ENCODE measurements around the gene ZBTB46.

The ZBTB46 gene

GRCh38 chr20:63742381-63743024, 88.6 kb downstream of the ZBTB46 start:
- Mint-ChIP-seq H3K4me1 (ENCODE audit: low read depth) (peaks cover 5% of the 10 kb centered on the region), H3K9me3 (no peaks in the 10 kb centered on the region), H3K27ac (no peak overlapping the region), H3K4me3 (no peak overlapping the region), H3K36me3 (ENCODE audit: low read depth) (peaks cover 6% of the 10 kb centered on the region), H3K27me3 (no peaks in the 10 kb centered on the region)
- DNase-seq = no peak

- no peak overlapping the region for H3K4me3 Mint-ChIP-seq
- DNase-seq = no peak
- no peaks in the 10 kb centered on the region for H3K9me3 Mint-ChIP-seq
- H3K36me3 Mint-ChIP-seq (ENCODE audit: low read depth) = peaks cover 8% of the 10 kb centered on the region
- H3K4me1 Mint-ChIP-seq (ENCODE audit: low read depth) = peaks cover 9% of the 10 kb centered on the region
- no peaks in the 10 kb centered on the region for H3K27me3 Mint-ChIP-seq
- H3K27ac Mint-ChIP-seq = no peak overlapping the region
Measured at GRCh38 chr20:63741676-63742380, 89.2 kb downstream of the ZBTB46 start.

- no peak for DNase-seq
- Mint-ChIP-seq H3K27me3 (no peaks in the 10 kb centered on the region), H3K36me3 (ENCODE audit: low read depth) (peaks cover 12% of the 10 kb centered on the region), H3K27ac (no peak overlapping the region), H3K4me3 (no peak overlapping the region), H3K4me1 (ENCODE audit: low read depth) (peaks cover 14% of the 10 kb centered on the region), H3K9me3 (no peaks in the 10 kb centered on the region)
Measured at GRCh38 chr20:63741354-63741675, 89.7 kb downstream of the ZBTB46 start.

GRCh38 chr20:63740627-63741353, 90.3 kb downstream of the ZBTB46 start:
- H3K27ac Mint-ChIP-seq = no peak overlapping the region
- H3K4me3 Mint-ChIP-seq = peak overlapping the region; percentile 59
- H3K36me3 Mint-ChIP-seq (ENCODE audit: low read depth) = peaks cover 17% of the 10 kb centered on the region
- DNase-seq = peak; percentile 61
- peaks cover 19% of the 10 kb centered on the region for H3K4me1 Mint-ChIP-seq (ENCODE audit: low read depth)
- H3K9me3 Mint-ChIP-seq = no peaks in the 10 kb centered on the region
- H3K27me3 Mint-ChIP-seq = no peaks in the 10 kb centered on the region

GRCh38 chr20:63740070-63740626, 90.9 kb downstream of the ZBTB46 start:
- Mint-ChIP-seq H3K27me3 (no peaks in the 10 kb centered on the region), H3K36me3 (ENCODE audit: low read depth) (peaks cover 24% of the 10 kb centered on the region), H3K9me3 (no peaks in the 10 kb centered on the region), H3K4me1 (ENCODE audit: low read depth) (peaks cover 25% of the 10 kb centered on the region), H3K4me3 (peak overlapping the region; percentile 59), H3K27ac (no peak overlapping the region)
- peak; percentile 69 for DNase-seq

GRCh38 chr20:63739130-63740069, 91.7 kb downstream of the ZBTB46 start, which contains the start of gene SLC2A4RG:
Gene SLC2A4RG, plus strand, starts transcription at chr20:63739776. Its CDS starts 137 bp downstream, at chr20:63739913.
- Mint-ChIP-seq H3K36me3 (ENCODE audit: low read depth) (peaks cover 28% of the 10 kb centered on the region), H3K9me3 (no peaks in the 10 kb centered on the region), H3K4me3 (peak within 1 kb of the TSS; percentile 59), H3K27ac (no peak within 1 kb of the TSS), H3K27me3 (no peaks in the 10 kb centered on the region), H3K4me1 (ENCODE audit: low read depth) (peaks cover 25% of the 10 kb centered on the region)
- DNase-seq = peak; percentile 75

- Mint-ChIP-seq H3K27me3 (no peaks in the 10 kb centered on the region), H3K9me3 (no peaks in the 10 kb centered on the region), H3K4me1 (ENCODE audit: low read depth) (peaks cover 29% of the 10 kb centered on the region), H3K27ac (no peak overlapping the region), H3K4me3 (peak overlapping the region; percentile 23), H3K36me3 (ENCODE audit: low read depth) (peaks cover 33% of the 10 kb centered on the region)
- DNase-seq = peak; percentile 59
Measured at GRCh38 chr20:63738687-63739129, 92.4 kb downstream of the ZBTB46 start.

GRCh38 chr20:63737945-63738686, 92.9 kb downstream of the ZBTB46 start:
- Mint-ChIP-seq H3K27me3 (no peaks in the 10 kb centered on the region), H3K36me3 (ENCODE audit: low read depth) (peaks cover 33% of the 10 kb centered on the region), H3K4me1 (ENCODE audit: low read depth) (peaks cover 29% of the 10 kb centered on the region), H3K9me3 (no peaks in the 10 kb centered on the region), H3K4me3 (peak overlapping the region; percentile 23), H3K27ac (no peak overlapping the region)
- DNase-seq = peak; percentile 68

GRCh38 chr20:63737695-63737944, 93.4 kb downstream of the ZBTB46 start:
- Mint-ChIP-seq H3K27me3 (no peaks in the 10 kb centered on the region), H3K4me3 (peak overlapping the region; percentile 64), H3K36me3 (ENCODE audit: low read depth) (peaks cover 33% of the 10 kb centered on the region), H3K9me3 (no peaks in the 10 kb centered on the region), H3K27ac (no peak overlapping the region), H3K4me1 (ENCODE audit: low read depth) (peaks cover 29% of the 10 kb centered on the region)
- DNase-seq = no peak

- H3K9me3 Mint-ChIP-seq = no peaks in the 10 kb centered on the region
- H3K4me3 Mint-ChIP-seq = peak overlapping the region; percentile 64
- no peaks in the 10 kb centered on the region for H3K27me3 Mint-ChIP-seq
- DNase-seq = peak; percentile 75
- H3K27ac Mint-ChIP-seq = peak overlapping the region; percentile 88
- peaks cover 33% of the 10 kb centered on the region for H3K36me3 Mint-ChIP-seq (ENCODE audit: low read depth)
- H3K4me1 Mint-ChIP-seq (ENCODE audit: low read depth) = peaks cover 29% of the 10 kb centered on the region
Measured at GRCh38 chr20:63736893-63737694, 94.0 kb downstream of the ZBTB46 start.

- peaks cover 29% of the 10 kb centered on the region for H3K4me1 Mint-ChIP-seq (ENCODE audit: low read depth)
- peak; percentile 74 for DNase-seq
- peak within 1 kb of the TSS; percentile 88 for H3K27ac Mint-ChIP-seq
- H3K27me3 Mint-ChIP-seq = no peaks in the 10 kb centered on the region
- H3K9me3 Mint-ChIP-seq = no peaks in the 10 kb centered on the region
- peaks cover 33% of the 10 kb centered on the region for H3K36me3 Mint-ChIP-seq (ENCODE audit: low read depth)
- H3K4me3 Mint-ChIP-seq = peak within 1 kb of the TSS; percentile 64
Measured at GRCh38 chr20:63735859-63736718, 95.0 kb downstream of the ZBTB46 start, which contains the start of gene LIME1. Gene LIME1, plus strand, starts transcription at chr20:63736664. Its CDS starts 886 bp downstream, at chr20:63737550.
